ENCODE data around the gene KIF6.
"Not testable (repeated sequence)": the region's sequence is repeated elsewhere in the genome, so short reads cannot be mapped to it uniquely, and the experiment has no call there.

DNA sequence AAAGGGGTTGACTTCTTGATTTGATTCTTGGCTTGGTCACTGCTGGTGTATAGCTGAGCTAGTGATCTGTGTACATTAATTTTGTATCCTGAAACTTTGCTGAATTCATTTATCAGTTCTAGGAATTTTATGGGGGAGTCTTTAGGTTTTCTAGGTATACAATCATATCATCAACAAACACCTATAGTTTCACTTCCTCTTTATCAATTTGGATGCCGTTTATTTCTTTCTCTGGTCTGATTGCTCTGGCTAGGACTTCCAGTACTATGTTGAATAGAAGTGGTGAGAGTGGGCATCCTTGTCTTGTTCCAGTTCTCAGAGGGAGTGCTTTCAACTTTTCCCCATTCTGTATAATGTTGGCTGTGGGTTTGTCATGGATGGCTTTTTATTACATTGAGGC lies 245.4 kb downstream of the KIF6 start:
- not testable (repeated sequence) for TF ChIP-seq ZNF830 (tag by site-specific recombination; IDR thresholded peaks at IDR 0.05; ENCODE audit: low read depth); SETDB1 (IDR thresholded peaks at IDR 0.05; ENCODE audit: insufficient read length, low read length); ZNF24 (tag by site-specific recombination; IDR thresholded peaks at IDR 0.05); ZBTB48 (tag by site-specific recombination; IDR thresholded peaks at IDR 0.05); TCF7L2 (IDR thresholded peaks at IDR 0.05; ENCODE audit: borderline replicate concordance, low read depth, low read length); HOXA7 (CRISPR knock-in tag; IDR thresholded peaks at IDR 0.05; ENCODE audit: borderline replicate concordance); BCL11A (tag by site-specific recombination; IDR thresholded peaks at IDR 0.05; ENCODE audit: low read depth); IKZF3 (tag by site-specific recombination; IDR thresholded peaks at IDR 0.05)
- TF ChIP-seq, protein P1, sequence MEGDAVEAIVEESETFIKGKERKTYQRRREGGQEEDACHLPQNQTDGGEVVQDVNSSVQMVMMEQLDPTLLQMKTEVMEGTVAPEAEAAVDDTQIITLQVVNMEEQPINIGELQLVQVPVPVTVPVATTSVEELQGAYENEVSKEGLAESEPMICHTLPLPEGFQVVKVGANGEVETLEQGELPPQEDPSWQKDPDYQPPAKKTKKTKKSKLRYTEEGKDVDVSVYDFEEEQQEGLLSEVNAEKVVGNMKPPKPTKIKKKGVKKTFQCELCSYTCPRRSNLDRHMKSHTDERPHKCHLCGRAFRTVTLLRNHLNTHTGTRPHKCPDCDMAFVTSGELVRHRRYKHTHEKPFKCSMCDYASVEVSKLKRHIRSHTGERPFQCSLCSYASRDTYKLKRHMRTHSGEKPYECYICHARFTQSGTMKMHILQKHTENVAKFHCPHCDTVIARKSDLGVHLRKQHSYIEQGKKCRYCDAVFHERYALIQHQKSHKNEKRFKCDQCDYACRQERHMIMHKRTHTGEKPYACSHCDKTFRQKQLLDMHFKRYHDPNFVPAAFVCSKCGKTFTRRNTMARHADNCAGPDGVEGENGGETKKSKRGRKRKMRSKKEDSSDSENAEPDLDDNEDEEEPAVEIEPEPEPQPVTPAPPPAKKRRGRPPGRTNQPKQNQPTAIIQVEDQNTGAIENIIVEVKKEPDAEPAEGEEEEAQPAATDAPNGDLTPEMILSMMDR (tag by site-specific recombination; IDR thresholded peaks at IDR 0.05), result not testable (repeated sequence)
- TF ChIP-seq, protein P2, sequence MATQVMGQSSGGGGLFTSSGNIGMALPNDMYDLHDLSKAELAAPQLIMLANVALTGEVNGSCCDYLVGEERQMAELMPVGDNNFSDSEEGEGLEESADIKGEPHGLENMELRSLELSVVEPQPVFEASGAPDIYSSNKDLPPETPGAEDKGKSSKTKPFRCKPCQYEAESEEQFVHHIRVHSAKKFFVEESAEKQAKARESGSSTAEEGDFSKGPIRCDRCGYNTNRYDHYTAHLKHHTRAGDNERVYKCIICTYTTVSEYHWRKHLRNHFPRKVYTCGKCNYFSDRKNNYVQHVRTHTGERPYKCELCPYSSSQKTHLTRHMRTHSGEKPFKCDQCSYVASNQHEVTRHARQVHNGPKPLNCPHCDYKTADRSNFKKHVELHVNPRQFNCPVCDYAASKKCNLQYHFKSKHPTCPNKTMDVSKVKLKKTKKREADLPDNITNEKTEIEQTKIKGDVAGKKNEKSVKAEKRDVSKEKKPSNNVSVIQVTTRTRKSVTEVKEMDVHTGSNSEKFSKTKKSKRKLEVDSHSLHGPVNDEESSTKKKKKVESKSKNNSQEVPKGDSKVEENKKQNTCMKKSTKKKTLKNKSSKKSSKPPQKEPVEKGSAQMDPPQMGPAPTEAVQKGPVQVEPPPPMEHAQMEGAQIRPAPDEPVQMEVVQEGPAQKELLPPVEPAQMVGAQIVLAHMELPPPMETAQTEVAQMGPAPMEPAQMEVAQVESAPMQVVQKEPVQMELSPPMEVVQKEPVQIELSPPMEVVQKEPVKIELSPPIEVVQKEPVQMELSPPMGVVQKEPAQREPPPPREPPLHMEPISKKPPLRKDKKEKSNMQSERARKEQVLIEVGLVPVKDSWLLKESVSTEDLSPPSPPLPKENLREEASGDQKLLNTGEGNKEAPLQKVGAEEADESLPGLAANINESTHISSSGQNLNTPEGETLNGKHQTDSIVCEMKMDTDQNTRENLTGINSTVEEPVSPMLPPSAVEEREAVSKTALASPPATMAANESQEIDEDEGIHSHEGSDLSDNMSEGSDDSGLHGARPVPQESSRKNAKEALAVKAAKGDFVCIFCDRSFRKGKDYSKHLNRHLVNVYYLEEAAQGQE (tag by site-specific recombination; IDR thresholded peaks at IDR 0.05), result not testable (repeated sequence)
- TF ChIP-seq, protein P3, sequence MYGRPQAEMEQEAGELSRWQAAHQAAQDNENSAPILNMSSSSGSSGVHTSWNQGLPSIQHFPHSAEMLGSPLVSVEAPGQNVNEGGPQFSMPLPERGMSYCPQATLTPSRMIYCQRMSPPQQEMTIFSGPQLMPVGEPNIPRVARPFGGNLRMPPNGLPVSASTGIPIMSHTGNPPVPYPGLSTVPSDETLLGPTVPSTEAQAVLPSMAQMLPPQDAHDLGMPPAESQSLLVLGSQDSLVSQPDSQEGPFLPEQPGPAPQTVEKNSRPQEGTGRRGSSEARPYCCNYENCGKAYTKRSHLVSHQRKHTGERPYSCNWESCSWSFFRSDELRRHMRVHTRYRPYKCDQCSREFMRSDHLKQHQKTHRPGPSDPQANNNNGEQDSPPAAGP (tag by site-specific recombination; IDR thresholded peaks at IDR 0.05), result not testable (repeated sequence)
- TF ChIP-seq, protein P4, sequence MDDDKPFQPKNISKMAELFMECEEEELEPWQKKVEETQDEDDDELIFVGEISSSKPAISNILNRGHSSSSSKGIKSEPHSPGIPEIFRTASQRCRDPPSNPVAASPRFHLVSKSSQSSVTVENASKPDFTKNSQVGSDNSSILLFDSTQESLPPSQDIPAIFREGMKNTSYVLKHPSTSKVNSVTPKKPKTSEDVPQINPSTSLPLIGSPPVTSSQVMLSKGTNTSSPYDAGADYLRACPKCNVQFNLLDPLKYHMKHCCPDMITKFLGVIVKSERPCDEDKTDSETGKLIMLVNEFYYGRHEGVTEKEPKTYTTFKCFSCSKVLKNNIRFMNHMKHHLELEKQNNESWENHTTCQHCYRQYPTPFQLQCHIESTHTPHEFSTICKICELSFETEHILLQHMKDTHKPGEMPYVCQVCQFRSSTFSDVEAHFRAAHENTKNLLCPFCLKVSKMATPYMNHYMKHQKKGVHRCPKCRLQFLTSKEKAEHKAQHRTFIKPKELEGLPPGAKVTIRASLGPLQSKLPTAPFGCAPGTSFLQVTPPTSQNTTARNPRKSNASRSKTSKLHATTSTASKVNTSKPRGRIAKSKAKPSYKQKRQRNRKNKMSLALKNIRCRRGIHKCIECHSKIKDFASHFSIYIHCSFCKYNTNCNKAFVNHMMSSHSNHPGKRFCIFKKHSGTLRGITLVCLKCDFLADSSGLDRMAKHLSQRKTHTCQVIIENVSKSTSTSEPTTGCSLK (tag by site-specific recombination; IDR thresholded peaks at IDR 0.05), result not testable (repeated sequence)
